ENCODE data around the gene UBE2U.

DNA sequence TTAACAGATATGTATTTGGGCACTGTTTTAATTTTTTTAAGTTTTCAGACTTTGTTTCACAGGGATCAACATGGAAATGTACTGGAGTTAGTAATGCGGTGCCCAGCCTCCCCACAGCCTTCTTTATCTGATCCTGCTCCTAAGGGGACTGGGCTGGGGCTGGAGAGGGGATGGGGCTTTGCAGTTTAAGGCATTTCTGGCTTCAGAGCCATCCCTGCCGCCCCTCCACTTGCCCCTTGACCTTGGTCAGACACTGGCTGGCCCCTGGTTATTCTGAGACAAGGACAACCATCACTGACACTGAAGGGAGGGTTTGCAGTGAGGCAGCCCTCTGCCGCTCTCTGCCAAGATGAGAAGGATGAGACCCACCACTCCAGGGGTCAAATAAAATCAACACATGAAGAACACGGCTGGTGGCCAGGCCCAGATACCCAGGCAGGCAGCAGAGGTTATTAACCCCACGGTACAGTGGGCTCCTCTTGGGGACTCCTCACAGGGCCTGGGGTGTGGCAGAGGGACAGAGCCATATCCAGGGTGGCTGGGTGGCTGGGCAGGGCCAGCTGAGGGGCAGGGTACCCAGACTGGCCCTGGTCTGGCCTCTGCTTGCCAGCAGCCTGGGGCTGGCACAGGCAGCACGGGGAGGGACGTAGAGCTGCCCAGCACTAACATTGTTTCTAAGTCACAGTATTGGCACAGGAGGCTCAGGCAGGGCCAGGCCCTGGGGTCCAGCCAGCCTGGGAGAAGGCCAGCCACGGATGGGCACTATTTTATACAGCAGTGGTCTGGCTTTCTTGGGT, 7.2 kb upstream of the UBE2U start:
- TF ChIP-seq, protein P1, sequence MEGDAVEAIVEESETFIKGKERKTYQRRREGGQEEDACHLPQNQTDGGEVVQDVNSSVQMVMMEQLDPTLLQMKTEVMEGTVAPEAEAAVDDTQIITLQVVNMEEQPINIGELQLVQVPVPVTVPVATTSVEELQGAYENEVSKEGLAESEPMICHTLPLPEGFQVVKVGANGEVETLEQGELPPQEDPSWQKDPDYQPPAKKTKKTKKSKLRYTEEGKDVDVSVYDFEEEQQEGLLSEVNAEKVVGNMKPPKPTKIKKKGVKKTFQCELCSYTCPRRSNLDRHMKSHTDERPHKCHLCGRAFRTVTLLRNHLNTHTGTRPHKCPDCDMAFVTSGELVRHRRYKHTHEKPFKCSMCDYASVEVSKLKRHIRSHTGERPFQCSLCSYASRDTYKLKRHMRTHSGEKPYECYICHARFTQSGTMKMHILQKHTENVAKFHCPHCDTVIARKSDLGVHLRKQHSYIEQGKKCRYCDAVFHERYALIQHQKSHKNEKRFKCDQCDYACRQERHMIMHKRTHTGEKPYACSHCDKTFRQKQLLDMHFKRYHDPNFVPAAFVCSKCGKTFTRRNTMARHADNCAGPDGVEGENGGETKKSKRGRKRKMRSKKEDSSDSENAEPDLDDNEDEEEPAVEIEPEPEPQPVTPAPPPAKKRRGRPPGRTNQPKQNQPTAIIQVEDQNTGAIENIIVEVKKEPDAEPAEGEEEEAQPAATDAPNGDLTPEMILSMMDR (IDR thresholded peaks at IDR 0.05; ENCODE audit: low read depth, low read length, poor library complexity, severe bottlenecking), result no peak
- no peak for TF ChIP-seq EZH2phosphoT487 (IDR thresholded peaks at IDR 0.05; ENCODE audit: borderline replicate concordance, low read length)
